ENCODE measurements around the gene TTC33. TPM values are rescaled to one million over a fixed set of nuclear protein-coding genes. Genes with fewer than 3 reads are reported as not detected.
"Not testable (repeated sequence)": the region's sequence is repeated elsewhere in the genome, so short reads cannot be mapped to it uniquely, and the experiment has no call there.

The TTC33 gene
- total RNA-seq, 1 experiment from 2014 or later: 30.2 TPM

GRCh38 chr5:40716000-40716399 is 39.8 kb downstream of the TTC33 start:
- H3K9me2 ChIP-seq (ENCODE audit: insufficient read depth): no peaks in the 10 kb centered on the region; the same call in 1 of the 2 replicates
- no peak for DNase-seq
- H4K20me1 ChIP-seq (ENCODE audit: insufficient read depth): 0 out of 2 replicates have a peak, but pooled peaks cover 3% of the 10 kb centered on the region
- H3K4me1 ChIP-seq (replicated peaks; ENCODE audit: insufficient read depth): peaks cover 17% of the 10 kb centered on the region
- H3K79me2 ChIP-seq (ENCODE audit: low read depth): no peaks in the 10 kb centered on the region
- H3K27ac ChIP-seq: no peak overlapping the region
- no peaks in the 10 kb centered on the region for H3K27me3 ChIP-seq (ENCODE audit: insufficient read depth, low read depth)
- TF ChIP-seq EZH2 (IDR thresholded peaks at IDR 0.05; ENCODE audit: low read depth) (no peak), CTCF (conservative IDR thresholded peaks at IDR 0.05) (no peak)
- no peak overlapping the region for H2AFZ ChIP-seq
- POLR2A ChIA-PET (ENCODE audit: unreplicated experiment): no interaction called here
- intact Hi-C loops (cut with micrococcal nuclease; ENCODE audit: unreplicated experiment): no loop called here
- no peak overlapping the region for H3K4me2 ChIP-seq
- peaks cover 5% of the 10 kb centered on the region; the same call in 1 of the 2 replicates for H3K9me3 ChIP-seq (ENCODE audit: insufficient read depth, low read depth)
- CTCF ChIA-PET: no interaction called here
- no peaks in the 10 kb centered on the region for H3F3A ChIP-seq (ENCODE audit: insufficient read depth, low read depth)
- 0 out of 2 replicates have a peak, but pooled peaks cover 4% of the 10 kb centered on the region for H3K36me3 ChIP-seq (ENCODE audit: low read depth)
- H3K4me3 ChIP-seq: no peak overlapping the region
- BruUV-seq (replicated peaks): no TSS peak

- Histone ChIP-seq H3K9me3 (ENCODE audit: insufficient read depth, low read depth) (peaks cover 5% of the 10 kb centered on the region; the same call in 1 of the 2 replicates), H2AFZ (no peak overlapping the region), H3K4me2 (no peak overlapping the region), H3K79me2 (ENCODE audit: low read depth) (no peaks in the 10 kb centered on the region), H3F3A (ENCODE audit: insufficient read depth, low read depth) (no peaks in the 10 kb centered on the region), H3K4me3 (no peak overlapping the region), H4K20me1 (ENCODE audit: insufficient read depth) (0 out of 2 replicates have a peak, but pooled peaks cover 3% of the 10 kb centered on the region), H3K27me3 (ENCODE audit: insufficient read depth, low read depth) (no peaks in the 10 kb centered on the region), H3K36me3 (ENCODE audit: low read depth) (0 out of 2 replicates have a peak, but pooled peaks cover 4% of the 10 kb centered on the region), H3K4me1 (replicated peaks; ENCODE audit: insufficient read depth) (peaks cover 17% of the 10 kb centered on the region), H3K9me2 (ENCODE audit: insufficient read depth) (no peaks in the 10 kb centered on the region; the same call in 1 of the 2 replicates), H3K27ac (no peak overlapping the region)
- ChIA-PET CTCF (interaction anchor here (0.6 to 1.2 kb wide), 2 partner anchors 24 to 1559 kb away, joined by 3 to 7 read pairs; no protein-coding TSS in a partner anchor), POLR2A (ENCODE audit: unreplicated experiment) (interaction anchor here (0.5 kb wide), 1 partner anchor 511 kb away, joined by 6 read pairs; no protein-coding TSS in a partner anchor)
- DNase-seq: no peak
- no TSS peak for BruUV-seq (replicated peaks)
- no peak for TF ChIP-seq CTCF (conservative IDR thresholded peaks at IDR 0.05)
- no peak for TF ChIP-seq EZH2 (IDR thresholded peaks at IDR 0.05; ENCODE audit: low read depth)
- intact Hi-C loops (cut with micrococcal nuclease; ENCODE audit: unreplicated experiment): no loop called here
Measured at GRCh38 chr5:40714001-40714400, 41.8 kb downstream of the TTC33 start.

- H3K36me3 ChIP-seq (ENCODE audit: low read depth); H3K27me3 ChIP-seq (ENCODE audit: insufficient read depth, low read depth); H3K4me3 ChIP-seq; H3K4me2 ChIP-seq; H3K9me2 ChIP-seq (ENCODE audit: insufficient read depth); H3K27ac ChIP-seq; H3F3A ChIP-seq (ENCODE audit: insufficient read depth, low read depth); H2AFZ ChIP-seq; POLR2A ChIA-PET (ENCODE audit: unreplicated experiment); intact Hi-C loops (cut with micrococcal nuclease; ENCODE audit: unreplicated experiment); DNase-seq; H3K4me1 ChIP-seq (replicated peaks; ENCODE audit: insufficient read depth); H4K20me1 ChIP-seq (ENCODE audit: insufficient read depth); H3K79me2 ChIP-seq (ENCODE audit: low read depth); BruUV-seq (replicated peaks); CTCF ChIA-PET: not testable (repeated sequence)
- peaks cover 11% of the 10 kb centered on the region for H3K9me3 ChIP-seq (ENCODE audit: insufficient read depth, low read depth)
Measured at GRCh38 chr5:40710575-40710974, 45.2 kb downstream of the TTC33 start.

- H3K27me3 ChIP-seq (ENCODE audit: insufficient read depth, low read depth); POLR2A ChIA-PET (ENCODE audit: unreplicated experiment); H3K4me3 ChIP-seq; H3K36me3 ChIP-seq (ENCODE audit: low read depth); H3K27ac ChIP-seq; H4K20me1 ChIP-seq (ENCODE audit: insufficient read depth); H3F3A ChIP-seq (ENCODE audit: insufficient read depth, low read depth); H3K4me2 ChIP-seq; H2AFZ ChIP-seq; H3K79me2 ChIP-seq (ENCODE audit: low read depth); DNase-seq; H3K9me2 ChIP-seq (ENCODE audit: insufficient read depth); BruUV-seq (replicated peaks); H3K4me1 ChIP-seq (replicated peaks; ENCODE audit: insufficient read depth); intact Hi-C loops (cut with micrococcal nuclease; ENCODE audit: unreplicated experiment): not testable (repeated sequence)
- CTCF ChIA-PET: interaction anchor here (0.5 kb wide), 1 partner anchor 29 kb away, joined by 4 read pairs; no protein-coding TSS in a partner anchor
- peaks cover 16% of the 10 kb centered on the region; the same call in 1 of the 2 replicates for H3K9me3 ChIP-seq (ENCODE audit: insufficient read depth, low read depth)
Measured at GRCh38 chr5:40705484-40705883, 50.3 kb downstream of the TTC33 start.

- DNase-seq; intact Hi-C loops (cut with micrococcal nuclease; ENCODE audit: unreplicated experiment); H4K20me1 ChIP-seq (ENCODE audit: insufficient read depth); H3F3A ChIP-seq (ENCODE audit: insufficient read depth, low read depth); H3K4me2 ChIP-seq; H3K27me3 ChIP-seq (ENCODE audit: insufficient read depth, low read depth); CTCF ChIA-PET; H3K9me2 ChIP-seq (ENCODE audit: insufficient read depth); H3K79me2 ChIP-seq (ENCODE audit: low read depth); H3K27ac ChIP-seq; H2AFZ ChIP-seq; H3K4me3 ChIP-seq; BruUV-seq (replicated peaks); H3K36me3 ChIP-seq (ENCODE audit: low read depth); H3K4me1 ChIP-seq (replicated peaks; ENCODE audit: insufficient read depth); POLR2A ChIA-PET (ENCODE audit: unreplicated experiment): not testable (repeated sequence)
- peaks cover 16% of the 10 kb centered on the region; the same call in 1 of the 2 replicates for H3K9me3 ChIP-seq (ENCODE audit: insufficient read depth, low read depth)
Measured at GRCh38 chr5:40702027-40702426, 53.7 kb downstream of the TTC33 start.
